Keratinocyte (primary cell): ENCODE data around the gene NLRP9.

Experiments
- EZH2 ChIP-seq: IDR thresholded peaks from one replicate; pipeline ENCODE4 v1.6.1; 2012; ENCODE audit warnings: inconsistent platforms, mild to moderate bottlenecking, low read length, moderate library complexity
- TF ChIP-seq, protein P1 (sequence below), 3 experiments: IDR thresholded peaks in 1 of 3; conservative IDR thresholded peaks in 1 of 3; optimal IDR thresholded peaks in 1 of 3; 2 replicates in 2 of 3; 3 replicates in 1 of 3; pipeline versions ENCODE3 to v1.5.1; 2011; ENCODE audit warnings: low read length in 3 of 3, mild to moderate bottlenecking in 3 of 3, moderate library complexity in 2 of 3, control low read depth in 1 of 3, inconsistent platforms in 1 of 3; ENCODE audit not compliant: insufficient read depth in 2 of 3; ENCODE audit errors: extremely low read depth in 1 of 3

DNA sequence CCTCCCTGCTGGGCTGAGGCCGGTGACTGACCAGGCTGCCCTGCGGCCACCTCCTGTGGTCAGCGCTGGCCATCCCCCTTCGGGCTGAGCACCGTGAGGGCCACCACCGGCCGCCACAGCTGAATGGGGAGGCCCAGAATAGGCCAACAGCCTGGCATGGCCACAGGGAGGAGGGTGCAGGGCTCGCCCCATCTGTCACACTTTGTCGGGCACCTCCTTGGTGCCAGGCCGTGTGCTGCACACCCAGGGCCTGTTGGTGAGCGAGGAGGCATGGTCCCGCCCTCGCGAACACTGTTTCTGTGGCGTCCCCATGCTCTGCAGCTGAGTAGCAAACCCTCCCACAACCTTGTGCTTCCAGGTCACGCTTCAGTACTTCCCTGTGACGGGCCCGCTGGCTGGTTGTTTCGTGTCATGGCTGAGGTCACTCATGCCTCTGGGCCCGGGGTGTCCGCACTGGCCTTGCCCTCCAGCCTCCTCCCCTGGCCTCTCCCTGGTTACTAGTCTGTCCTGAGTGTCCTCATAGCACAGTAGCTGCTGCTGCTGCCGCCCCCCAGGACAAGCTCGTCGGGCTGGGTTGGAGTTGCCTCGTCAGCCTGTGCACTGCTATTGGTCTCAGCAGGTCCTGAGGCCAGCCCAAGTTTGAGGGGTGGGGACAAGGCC is 48.0 kb downstream of the NLRP9 start:
- TF ChIP-seq, protein P1, sequence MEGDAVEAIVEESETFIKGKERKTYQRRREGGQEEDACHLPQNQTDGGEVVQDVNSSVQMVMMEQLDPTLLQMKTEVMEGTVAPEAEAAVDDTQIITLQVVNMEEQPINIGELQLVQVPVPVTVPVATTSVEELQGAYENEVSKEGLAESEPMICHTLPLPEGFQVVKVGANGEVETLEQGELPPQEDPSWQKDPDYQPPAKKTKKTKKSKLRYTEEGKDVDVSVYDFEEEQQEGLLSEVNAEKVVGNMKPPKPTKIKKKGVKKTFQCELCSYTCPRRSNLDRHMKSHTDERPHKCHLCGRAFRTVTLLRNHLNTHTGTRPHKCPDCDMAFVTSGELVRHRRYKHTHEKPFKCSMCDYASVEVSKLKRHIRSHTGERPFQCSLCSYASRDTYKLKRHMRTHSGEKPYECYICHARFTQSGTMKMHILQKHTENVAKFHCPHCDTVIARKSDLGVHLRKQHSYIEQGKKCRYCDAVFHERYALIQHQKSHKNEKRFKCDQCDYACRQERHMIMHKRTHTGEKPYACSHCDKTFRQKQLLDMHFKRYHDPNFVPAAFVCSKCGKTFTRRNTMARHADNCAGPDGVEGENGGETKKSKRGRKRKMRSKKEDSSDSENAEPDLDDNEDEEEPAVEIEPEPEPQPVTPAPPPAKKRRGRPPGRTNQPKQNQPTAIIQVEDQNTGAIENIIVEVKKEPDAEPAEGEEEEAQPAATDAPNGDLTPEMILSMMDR (optimal IDR thresholded peaks at IDR 0.05 in 1 of 3, IDR thresholded peaks at IDR 0.05 in 1 of 3, conservative IDR thresholded peaks at IDR 0.05 in 1 of 3; ENCODE audit: extremely low read depth in 1 of 3, insufficient read depth in 2 of 3, low read length in 3 of 3): no peak
- TF ChIP-seq EZH2: no peak
